D721Med (cell line): ENCODE measurements around the gene WHRN.

Source experiments
- DNase-seq: peaks from one replicate; pipeline ENCODE4 v3.0.0; 2011; ENCODE audit warnings: low spot score; ENCODE audit not compliant: insufficient read length
- FAIRE-seq: peaks from 2 replicates; lab custom pipeline; 2011; peaks lifted over from hg19 to GRCh38; lab: Jason Lieb, UNC
- TF ChIP-seq, protein P1 (sequence below): IDR thresholded peaks from 2 replicates; pipeline ENCODE4 v1.5.1; 2012; ENCODE audit warnings: mild to moderate bottlenecking, control low read depth; ENCODE audit not compliant: insufficient read depth; ENCODE audit errors: missing control alignments

WHRN gene

DNA sequence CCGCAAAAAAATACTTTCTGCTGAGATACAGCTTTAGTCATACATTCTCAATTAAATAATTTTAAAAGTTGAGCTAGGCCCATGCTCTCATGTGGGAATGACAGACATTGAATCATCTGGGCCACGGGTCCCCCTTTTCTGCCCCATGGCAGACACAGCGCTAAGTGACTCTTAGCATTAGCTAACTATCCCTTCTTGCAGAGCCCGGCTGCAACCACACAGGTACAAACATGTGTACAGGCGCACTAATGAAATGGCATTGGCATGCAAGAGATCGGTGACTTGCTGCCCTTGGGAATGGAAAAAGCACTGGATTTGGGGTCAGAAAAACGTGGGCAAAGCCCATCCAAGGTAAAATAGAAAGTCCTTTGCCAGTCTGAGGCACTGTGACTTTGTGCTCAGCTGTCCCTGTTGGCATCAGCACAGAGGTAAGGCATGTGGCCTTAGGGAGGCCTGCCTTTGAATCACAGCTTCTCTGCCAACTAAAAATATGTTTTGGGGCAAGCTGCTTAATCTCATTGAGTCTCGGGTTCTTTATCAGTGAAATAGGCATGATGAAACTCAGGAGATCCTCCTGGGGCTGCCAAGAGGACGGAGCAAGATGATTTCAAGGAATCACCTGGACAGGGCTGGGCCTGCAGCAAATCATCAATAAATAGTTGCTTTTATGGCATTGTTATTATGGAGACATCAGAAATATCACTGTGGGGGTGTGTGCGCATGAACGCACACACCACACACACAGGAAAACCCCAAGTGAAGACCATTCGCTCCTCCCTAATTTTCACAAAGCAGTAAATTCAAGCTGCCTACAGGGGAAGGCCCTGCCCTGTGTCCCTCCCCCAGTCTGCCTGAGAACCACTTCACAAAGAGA, 54.2 kb downstream of the WHRN start:
- FAIRE-seq = no peak
- no peak for DNase-seq
- TF ChIP-seq, protein P1, sequence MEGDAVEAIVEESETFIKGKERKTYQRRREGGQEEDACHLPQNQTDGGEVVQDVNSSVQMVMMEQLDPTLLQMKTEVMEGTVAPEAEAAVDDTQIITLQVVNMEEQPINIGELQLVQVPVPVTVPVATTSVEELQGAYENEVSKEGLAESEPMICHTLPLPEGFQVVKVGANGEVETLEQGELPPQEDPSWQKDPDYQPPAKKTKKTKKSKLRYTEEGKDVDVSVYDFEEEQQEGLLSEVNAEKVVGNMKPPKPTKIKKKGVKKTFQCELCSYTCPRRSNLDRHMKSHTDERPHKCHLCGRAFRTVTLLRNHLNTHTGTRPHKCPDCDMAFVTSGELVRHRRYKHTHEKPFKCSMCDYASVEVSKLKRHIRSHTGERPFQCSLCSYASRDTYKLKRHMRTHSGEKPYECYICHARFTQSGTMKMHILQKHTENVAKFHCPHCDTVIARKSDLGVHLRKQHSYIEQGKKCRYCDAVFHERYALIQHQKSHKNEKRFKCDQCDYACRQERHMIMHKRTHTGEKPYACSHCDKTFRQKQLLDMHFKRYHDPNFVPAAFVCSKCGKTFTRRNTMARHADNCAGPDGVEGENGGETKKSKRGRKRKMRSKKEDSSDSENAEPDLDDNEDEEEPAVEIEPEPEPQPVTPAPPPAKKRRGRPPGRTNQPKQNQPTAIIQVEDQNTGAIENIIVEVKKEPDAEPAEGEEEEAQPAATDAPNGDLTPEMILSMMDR = no peak

DNA sequence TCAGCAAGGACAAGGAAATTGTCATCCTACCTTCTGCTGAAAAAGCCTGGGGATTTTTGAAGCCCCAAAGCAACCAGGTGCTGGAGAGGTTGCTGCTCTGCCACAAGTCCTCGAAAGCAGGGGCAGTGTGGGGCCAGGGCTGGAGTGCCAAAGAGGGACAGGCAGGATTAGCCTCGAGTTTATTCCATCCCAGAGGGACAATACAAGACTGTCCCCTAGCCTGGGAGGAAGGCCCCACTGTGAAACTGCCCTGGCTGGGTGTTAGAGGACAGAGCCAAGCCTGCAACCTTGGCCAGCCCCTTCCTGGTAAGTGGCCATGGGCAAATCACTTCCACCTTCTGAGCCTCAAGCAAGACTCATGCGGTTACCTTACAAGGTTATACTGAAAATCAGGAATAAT, 55.1 kb downstream of the WHRN start:
- TF ChIP-seq, protein P1 = no peak
- DNase-seq = no peak
- FAIRE-seq = no peak

DNA sequence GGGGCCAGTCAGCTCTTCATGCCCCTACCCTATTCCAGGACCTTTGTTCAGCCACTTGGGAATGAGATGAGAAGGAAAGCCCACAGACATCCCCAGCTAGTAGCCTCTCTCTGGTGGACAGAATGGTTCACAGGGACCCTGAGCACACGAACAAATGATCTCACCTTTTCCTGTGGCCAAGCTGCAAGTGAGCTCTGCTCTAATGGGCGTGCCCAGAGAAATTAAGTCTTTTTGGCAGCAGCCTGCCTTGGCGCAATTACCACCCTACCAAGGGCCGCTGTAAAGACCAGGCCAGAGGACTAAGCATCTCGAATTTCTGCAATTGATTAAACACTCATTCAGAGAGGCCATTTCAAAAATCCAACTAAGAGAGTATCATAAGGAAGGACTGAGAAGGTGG, 56.0 kb downstream of the WHRN start:
- TF ChIP-seq, protein P1 = no peak
- FAIRE-seq = no peak
- DNase-seq = no peak

DNA sequence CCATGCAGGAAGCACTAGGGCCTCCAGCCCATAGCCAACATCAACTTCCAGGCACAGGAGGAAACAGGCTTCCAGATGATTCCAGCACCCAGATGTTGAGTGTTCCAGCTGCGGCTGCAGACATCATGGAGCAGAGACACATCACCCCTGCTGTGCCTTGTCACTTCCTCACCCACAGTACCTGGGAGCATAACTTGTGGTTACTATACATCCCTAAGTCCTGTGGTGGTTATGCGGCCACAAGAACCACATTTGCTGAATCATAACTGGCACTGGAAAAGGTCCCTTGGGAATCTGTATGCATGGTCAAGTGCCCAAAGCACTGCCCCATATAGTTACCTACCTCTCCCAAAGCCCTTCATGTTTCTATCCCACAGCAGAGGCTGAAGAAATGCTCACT, 56.6 kb downstream of the WHRN start:
- FAIRE-seq (no peak), DNase-seq (no peak)
- TF ChIP-seq, protein P1 = no peak

DNA sequence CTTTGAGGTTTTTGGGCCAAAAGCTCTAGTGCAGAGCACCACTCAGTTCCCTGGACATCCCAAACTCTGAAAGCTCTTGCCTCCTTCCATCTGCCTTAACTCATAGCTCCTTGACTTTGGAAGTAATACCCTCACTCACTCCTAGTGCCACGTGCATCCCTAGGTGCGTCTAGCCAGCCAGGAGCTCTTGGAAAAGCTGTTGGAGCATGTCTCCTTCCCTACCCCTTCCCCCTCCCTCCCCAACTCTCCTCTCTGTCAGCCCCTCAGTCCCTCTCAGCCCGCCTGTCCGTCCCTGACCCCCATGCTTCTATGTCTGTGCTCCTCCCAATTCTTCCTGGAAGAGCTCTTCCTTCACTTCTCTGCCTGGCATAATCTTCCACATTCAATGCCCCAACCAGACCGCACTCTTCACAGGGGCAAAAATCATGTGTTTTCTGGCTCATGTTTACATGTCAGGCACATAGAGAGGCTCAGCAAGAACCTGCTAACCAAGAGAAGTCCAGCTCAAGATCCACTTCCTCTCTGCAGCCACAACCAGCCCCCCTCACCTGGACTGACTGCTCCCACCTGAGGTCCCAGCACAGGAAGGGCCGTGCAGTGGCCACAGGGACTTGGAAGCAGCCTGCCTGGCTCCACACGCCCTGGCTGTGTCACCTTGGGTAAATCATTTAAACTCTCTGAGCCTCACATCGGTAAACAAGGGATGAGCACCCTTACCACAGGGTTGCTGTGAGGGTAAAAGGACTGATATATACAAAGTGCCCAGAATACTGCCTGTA, 58.4 kb downstream of the WHRN start:
- no peak for FAIRE-seq
- TF ChIP-seq, protein P1 = no peak
- no peak for DNase-seq

DNA sequence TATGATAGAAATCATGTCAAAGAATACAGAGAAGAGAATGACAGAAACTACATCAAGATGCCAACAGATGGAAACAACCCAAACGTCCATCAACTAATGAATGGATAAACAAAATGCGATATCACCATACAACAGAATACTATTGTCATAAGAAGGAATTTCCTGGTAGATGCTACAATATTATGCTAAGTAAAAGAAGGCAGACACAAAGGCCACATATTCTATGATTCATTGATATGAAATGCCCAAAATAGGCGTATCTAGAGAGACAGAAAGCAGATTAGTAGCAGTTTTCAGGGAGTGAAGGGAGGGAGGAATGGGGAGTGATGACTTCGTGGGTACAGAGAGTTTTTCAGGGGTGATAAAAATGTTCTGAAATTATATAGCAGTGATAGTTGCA, 59.2 kb downstream of the WHRN start:
- TF ChIP-seq, protein P1 = no peak
- FAIRE-seq = no peak
- no peak for DNase-seq
